Measurements from ENCODE around the gene OPCML. TPM values are rescaled to one million over a fixed set of nuclear protein-coding genes. Genes with fewer than 3 reads are reported as not detected.

OPCML gene
- total RNA-seq, 1 experiment from 2014 or later: not detected

- Histone ChIP-seq H3F3A (ENCODE audit: low read length, unreplicated experiment) (no peaks in the 10 kb centered on the region), H3K36me3 (ENCODE audit: low read depth, low read length) (no peaks in the 10 kb centered on the region), H3K79me2 (ENCODE audit: low read length) (no peaks in the 10 kb centered on the region), H3K27me3 (ENCODE audit: low read length) (no peaks in the 10 kb centered on the region), H2AFZ (ENCODE audit: low read length) (no peak overlapping the region), H3K9ac (ENCODE audit: low read length) (no peak overlapping the region), H3K9me2 (replicated peaks; ENCODE audit: low read length) (no peaks in the 10 kb centered on the region), H3K4me1 (ENCODE audit: insufficient read depth, low read length) (no peaks in the 10 kb centered on the region), H3K27ac (ENCODE audit: low read length) (no peak overlapping the region), H3K9me3 (ENCODE audit: low read length) (peaks cover 8% of the 10 kb centered on the region; the same call in 1 of the 2 replicates), H4K20me1 (ENCODE audit: low read length) (no peaks in the 10 kb centered on the region), H3K4me2 (ENCODE audit: low read length) (no peak overlapping the region), H3K4me3 (ENCODE audit: low read length) (no peak overlapping the region)
- TF ChIP-seq EZH2phosphoT487 (IDR thresholded peaks at IDR 0.05; ENCODE audit: borderline replicate concordance, low read length) (no peak), EZH2 (IDR thresholded peaks at IDR 0.05; ENCODE audit: low read length, unreplicated experiment) (no peak)
- TF ChIP-seq, protein P1, sequence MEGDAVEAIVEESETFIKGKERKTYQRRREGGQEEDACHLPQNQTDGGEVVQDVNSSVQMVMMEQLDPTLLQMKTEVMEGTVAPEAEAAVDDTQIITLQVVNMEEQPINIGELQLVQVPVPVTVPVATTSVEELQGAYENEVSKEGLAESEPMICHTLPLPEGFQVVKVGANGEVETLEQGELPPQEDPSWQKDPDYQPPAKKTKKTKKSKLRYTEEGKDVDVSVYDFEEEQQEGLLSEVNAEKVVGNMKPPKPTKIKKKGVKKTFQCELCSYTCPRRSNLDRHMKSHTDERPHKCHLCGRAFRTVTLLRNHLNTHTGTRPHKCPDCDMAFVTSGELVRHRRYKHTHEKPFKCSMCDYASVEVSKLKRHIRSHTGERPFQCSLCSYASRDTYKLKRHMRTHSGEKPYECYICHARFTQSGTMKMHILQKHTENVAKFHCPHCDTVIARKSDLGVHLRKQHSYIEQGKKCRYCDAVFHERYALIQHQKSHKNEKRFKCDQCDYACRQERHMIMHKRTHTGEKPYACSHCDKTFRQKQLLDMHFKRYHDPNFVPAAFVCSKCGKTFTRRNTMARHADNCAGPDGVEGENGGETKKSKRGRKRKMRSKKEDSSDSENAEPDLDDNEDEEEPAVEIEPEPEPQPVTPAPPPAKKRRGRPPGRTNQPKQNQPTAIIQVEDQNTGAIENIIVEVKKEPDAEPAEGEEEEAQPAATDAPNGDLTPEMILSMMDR (conservative IDR thresholded peaks at IDR 0.05; ENCODE audit: low read depth, low read length): no peak
- POLR2A ChIA-PET (ENCODE audit: unreplicated experiment): no interaction called here
- CTCF ChIA-PET: no interaction called here
- no TSS peak for BruUV-seq (replicated peaks)
- intact Hi-C loops (cut with micrococcal nuclease): no loop called here
- DNase-seq (no peak), ATAC-seq (no peak)
Measured at GRCh38 chr11:132692891-132693290, 839.4 kb downstream of the OPCML start.

DNA sequence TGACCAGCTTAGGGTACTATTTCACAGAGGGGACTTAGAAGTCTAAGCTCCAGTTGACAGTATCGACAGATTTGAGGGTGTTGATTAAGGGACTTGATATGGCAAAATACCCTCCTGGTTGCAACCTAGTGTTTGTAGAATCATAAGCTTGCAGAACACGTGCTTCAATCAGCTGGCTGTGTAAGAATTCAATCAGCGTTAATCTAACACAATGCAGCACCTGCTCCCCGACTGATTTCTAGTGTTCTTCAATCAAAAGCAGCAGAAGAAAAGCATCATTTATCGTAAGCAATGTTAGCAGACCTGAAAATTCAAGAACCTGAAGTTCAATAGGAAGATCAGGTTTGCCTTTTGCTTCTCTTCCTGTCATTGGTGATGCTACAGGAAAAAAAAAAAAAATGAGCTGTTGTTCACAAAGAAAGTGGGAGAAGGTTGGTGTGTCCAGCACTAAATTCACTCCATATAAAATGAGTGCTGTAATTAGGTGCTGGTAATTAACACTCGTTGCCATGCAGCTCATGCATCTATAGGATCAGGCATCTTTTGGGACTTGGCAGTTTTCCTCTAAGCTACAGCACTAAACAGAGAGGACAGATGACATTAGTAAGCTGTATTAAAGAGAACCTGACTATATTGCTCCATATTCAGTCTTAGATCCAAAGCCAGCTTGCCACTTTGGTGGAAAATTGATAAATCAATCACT is 840.3 kb downstream of the OPCML start:
- Histone ChIP-seq H3K27ac (ENCODE audit: low read length) (no peak overlapping the region), H3K9me2 (replicated peaks; ENCODE audit: low read length) (no peaks in the 10 kb centered on the region), H3K27me3 (ENCODE audit: low read length) (no peaks in the 10 kb centered on the region), H3K4me3 (ENCODE audit: low read length) (no peak overlapping the region), H2AFZ (ENCODE audit: low read length) (no peak overlapping the region), H3F3A (ENCODE audit: low read length, unreplicated experiment) (no peaks in the 10 kb centered on the region), H3K4me2 (ENCODE audit: low read length) (no peak overlapping the region), H3K4me1 (ENCODE audit: insufficient read depth, low read length) (no peaks in the 10 kb centered on the region), H3K9me3 (ENCODE audit: low read length) (peaks cover 5% of the 10 kb centered on the region; the same call in 1 of the 2 replicates), H3K36me3 (ENCODE audit: low read depth, low read length) (no peaks in the 10 kb centered on the region), H3K79me2 (ENCODE audit: low read length) (no peaks in the 10 kb centered on the region), H4K20me1 (ENCODE audit: low read length) (no peaks in the 10 kb centered on the region), H3K9ac (ENCODE audit: low read length) (no peak overlapping the region)
- ChIA-PET POLR2A (ENCODE audit: unreplicated experiment) (no interaction called here), CTCF (no interaction called here)
- ATAC-seq (no peak), DNase-seq (no peak)
- intact Hi-C loops (cut with micrococcal nuclease): no loop called here
- TF ChIP-seq, protein P1 (conservative IDR thresholded peaks at IDR 0.05; ENCODE audit: low read depth, low read length): no peak
- TF ChIP-seq EZH2phosphoT487 (IDR thresholded peaks at IDR 0.05; ENCODE audit: borderline replicate concordance, low read length) (no peak), EZH2 (IDR thresholded peaks at IDR 0.05; ENCODE audit: low read length, unreplicated experiment) (no peak)
- BruUV-seq (replicated peaks): no TSS peak

GRCh38 chr11:132686886-132687285 is 845.4 kb downstream of the OPCML start:
- ChIA-PET CTCF (no interaction called here), POLR2A (ENCODE audit: unreplicated experiment) (no interaction called here)
- no peaks in the 10 kb centered on the region for H3K4me1 ChIP-seq (ENCODE audit: insufficient read depth, low read length)
- no peak for DNase-seq
- H3K4me3 ChIP-seq (ENCODE audit: low read length): no peak overlapping the region
- no peak overlapping the region for H2AFZ ChIP-seq (ENCODE audit: low read length)
- peaks cover 19% of the 10 kb centered on the region for H3K9me3 ChIP-seq (ENCODE audit: low read length)
- no TSS peak for BruUV-seq (replicated peaks)
- no peaks in the 10 kb centered on the region for H4K20me1 ChIP-seq (ENCODE audit: low read length)
- no peak for ATAC-seq
- H3K79me2 ChIP-seq (ENCODE audit: low read length): no peaks in the 10 kb centered on the region
- H3K27ac ChIP-seq (ENCODE audit: low read length): no peak overlapping the region
- intact Hi-C loops (cut with micrococcal nuclease): no loop called here
- H3K9me2 ChIP-seq (replicated peaks; ENCODE audit: low read length): no peaks in the 10 kb centered on the region
- H3K36me3 ChIP-seq (ENCODE audit: low read depth, low read length): no peaks in the 10 kb centered on the region
- H3F3A ChIP-seq (ENCODE audit: low read length, unreplicated experiment): no peaks in the 10 kb centered on the region
- TF ChIP-seq EZH2 (IDR thresholded peaks at IDR 0.05; ENCODE audit: low read length, unreplicated experiment): no peak
- TF ChIP-seq, protein P1 (conservative IDR thresholded peaks at IDR 0.05; ENCODE audit: low read depth, low read length): no peak
- TF ChIP-seq EZH2phosphoT487 (IDR thresholded peaks at IDR 0.05; ENCODE audit: borderline replicate concordance, low read length): no peak
- H3K27me3 ChIP-seq (ENCODE audit: low read length): 0 out of 2 replicates have a peak, but pooled peaks cover 4% of the 10 kb centered on the region
- no peak overlapping the region for H3K4me2 ChIP-seq (ENCODE audit: low read length)
- no peak overlapping the region for H3K9ac ChIP-seq (ENCODE audit: low read length)

All from PC-3 (cell line).